GM11168 (cell line): ENCODE results near the gene ZNF836.
"Not testable (repeated sequence)": the region's sequence is repeated elsewhere in the genome, so short reads cannot be mapped to it uniquely, and the experiment has no call there.

Source experiments
- in situ Hi-C: fragments of 300-500 bp; cut with MboI; formaldehyde crosslinking; loops from one replicate; pipeline ENCODE4 v1.12.0; 2022; ENCODE audit warnings: low sequenced_read_pairs; ENCODE audit not compliant: unreplicated experiment

Gene ZNF836

GRCh38 chr19:52171321-52172169, at the start of gene ZNF836:
Gene ZNF836, minus strand, starts transcription at chr19:52171621. Its CDS starts 3,549 bp downstream, at chr19:52168072.
- in situ Hi-C loops, result no loop called here

- in situ Hi-C loops, result no loop called here
Measured at GRCh38 chr19:52221031-52221430, 49.6 kb upstream of the ZNF836 start.

GRCh38 chr19:52219611-52220010, 48.2 kb upstream of the ZNF836 start:
- in situ Hi-C loops, result no loop called here

GRCh38 chr19:52217576-52217975, 46.2 kb upstream of the ZNF836 start:
- in situ Hi-C loops, result no loop called here

GRCh38 chr19:52216401-52216800, 45.0 kb upstream of the ZNF836 start:
- in situ Hi-C loops, result no loop called here

- in situ Hi-C loops, result no loop called here
Measured at GRCh38 chr19:52214241-52214640, 42.8 kb upstream of the ZNF836 start.

- in situ Hi-C loops, result no loop called here
Measured at GRCh38 chr19:52212572-52213255, 41.3 kb upstream of the ZNF836 start.

- in situ Hi-C loops, result no loop called here
Measured at GRCh38 chr19:52211926-52212571, 40.6 kb upstream of the ZNF836 start.

GRCh38 chr19:52211203-52211602, 39.8 kb upstream of the ZNF836 start:
- in situ Hi-C loops, result no loop called here

GRCh38 chr19:52206481-52206880, 35.1 kb upstream of the ZNF836 start:
- in situ Hi-C loops, result no loop called here

- in situ Hi-C loops, result not testable (repeated sequence)
Measured at GRCh38 chr19:52200755-52201391, 29.5 kb upstream of the ZNF836 start.

GRCh38 chr19:52200044-52200443, 28.6 kb upstream of the ZNF836 start:
- in situ Hi-C loops, result no loop called here

GRCh38 chr19:52198678-52199077, 27.3 kb upstream of the ZNF836 start:
- in situ Hi-C loops, result no loop called here

GRCh38 chr19:52197964-52198363, 26.5 kb upstream of the ZNF836 start:
- in situ Hi-C loops, result no loop called here

GRCh38 chr19:52196256-52196967, 25.0 kb upstream of the ZNF836 start:
- in situ Hi-C loops, result no loop called here

GRCh38 chr19:52191951-52192350, 20.5 kb upstream of the ZNF836 start:
- in situ Hi-C loops, result no loop called here

- in situ Hi-C loops, result no loop called here
Measured at GRCh38 chr19:52191389-52191788, 20.0 kb upstream of the ZNF836 start.

- in situ Hi-C loops, result no loop called here
Measured at GRCh38 chr19:52190487-52191293, 19.3 kb upstream of the ZNF836 start.
